Keratinocyte (primary cell): ENCODE results near the gene DBNL. TPM values are rescaled to one million over a fixed set of nuclear protein-coding genes. Genes with fewer than 3 reads are reported as not detected.

Experiments
- DNase-seq: peaks from one replicate; pipeline ENCODE4 v3.0.0-alpha.2; 2011; ENCODE audit warnings: low read depth, missing footprints, low spot score
- FAIRE-seq: peaks from 2 replicates; lab custom pipeline; 2011; peaks lifted over from hg19 to GRCh38; lab: Jason Lieb, UNC
- H2AFZ ChIP-seq: 2 replicates; pipeline ENCODE4 v1.6.0; 2012; ENCODE audit warnings: low read length, control low read depth, inconsistent platforms; ENCODE audit not compliant: control insufficient read depth
- H3K27ac ChIP-seq: 2 replicates; pipeline ENCODE4 v1.5.1; 2011; ENCODE audit warnings: low read length; ENCODE audit not compliant: control insufficient read depth, insufficient read depth
- H3K27me3 ChIP-seq: 3 replicates; pipeline ENCODE4 v1.6.0; 2011; ENCODE audit warnings: low read length; ENCODE audit not compliant: control insufficient read depth, insufficient read depth; ENCODE audit errors: extremely low read depth
- H3K36me3 ChIP-seq, 2 experiments: 2 replicates in 1 of 2; 3 replicates in 1 of 2; pipeline ENCODE4 v1.5.1; 2011; ENCODE audit warnings: low read length in 2 of 2, mild to moderate bottlenecking in 1 of 2; ENCODE audit not compliant: control insufficient read depth in 2 of 2, insufficient read depth in 2 of 2; ENCODE audit errors: extremely low read depth in 1 of 2
- H3K4me1 ChIP-seq: 3 replicates; pipeline ENCODE4 v1.5.1; 2011; ENCODE audit warnings: low read length; ENCODE audit not compliant: control insufficient read depth, insufficient read depth; ENCODE audit errors: extremely low read depth
- H3K4me2 ChIP-seq: 3 replicates; pipeline ENCODE4 v1.6.0; 2011; ENCODE audit warnings: low read depth, low read length; ENCODE audit not compliant: control insufficient read depth, insufficient read depth; ENCODE audit errors: extremely low read depth
- H3K4me3 ChIP-seq, 3 experiments: fragments of 200-600 bp in 1 of 3; sonication (generic) in 1 of 3; 2 replicates in 2 of 3; 3 replicates in 1 of 3; pipeline ENCODE4 v1.5.1; 2011 to 2016; ENCODE audit warnings: low read length in 3 of 3, mild to moderate bottlenecking in 3 of 3, control low read depth in 2 of 3, inconsistent platforms in 1 of 3, low read depth in 1 of 3, mixed read lengths in 1 of 3, mixed run types in 1 of 3, moderate library complexity in 1 of 3; ENCODE audit not compliant: control insufficient read depth in 2 of 3, insufficient read depth in 2 of 3; ENCODE audit errors: extremely low read depth in 1 of 3
- H3K79me2 ChIP-seq: 2 replicates; pipeline ENCODE4 v1.6.0; 2012; ENCODE audit warnings: low read length; ENCODE audit not compliant: control insufficient read depth, insufficient read depth
- H3K9ac ChIP-seq: 3 replicates; pipeline ENCODE4 v1.6.0; 2011; ENCODE audit warnings: low read length; ENCODE audit not compliant: control insufficient read depth, insufficient read depth; ENCODE audit errors: extremely low read depth
- H3K9me1 ChIP-seq: 3 replicates; pipeline ENCODE4 v1.6.0; 2011; ENCODE audit warnings: low read length; ENCODE audit not compliant: control insufficient read depth, insufficient read depth; ENCODE audit errors: extremely low read depth
- H3K9me3 ChIP-seq: 2 replicates; pipeline ENCODE4 v1.5.1; 2012; ENCODE audit warnings: low read depth, low read length; ENCODE audit not compliant: control insufficient read depth
- H4K20me1 ChIP-seq: 3 replicates; pipeline ENCODE4 v1.6.0; 2011; ENCODE audit warnings: low read length; ENCODE audit not compliant: control insufficient read depth, insufficient read depth; ENCODE audit errors: extremely low read depth
- EZH2 ChIP-seq: IDR thresholded peaks from one replicate; pipeline ENCODE4 v1.6.1; 2012; ENCODE audit warnings: inconsistent platforms, mild to moderate bottlenecking, low read length, moderate library complexity
- dilution Hi-C: fragments of 300-500 bp; cut with MboI; formaldehyde crosslinking; loops from one replicate; pipeline ENCODE4 v1.7.0; 2020; ENCODE audit warnings: low sequenced_read_pairs; ENCODE audit not compliant: extremely low pct_ligation_motif_present
- polyA plus RNA-seq, 5 experiments: library from polyadenylated mRNA; depleted of rRNA in 3 of 5; stranded (reverse) in 3 of 5; stranded (forward) in 1 of 5; unstranded in 1 of 5; fragments of >200 nt; gene quantifications; 1 replicate in 1 of 5; 2 replicates in 3 of 5; 3 replicates in 1 of 5; pipeline versions ENCODE4 v1.2.1 to v1.2.3, GENCODE V29; 2011 to 2012; ENCODE audit warnings: missing spikeins in 2 of 5, low read depth in 1 of 5, low replicate concordance in 1 of 5
- TF ChIP-seq, protein P1 (sequence below), 3 experiments: IDR thresholded peaks in 1 of 3; conservative IDR thresholded peaks in 1 of 3; optimal IDR thresholded peaks in 1 of 3; 2 replicates in 2 of 3; 3 replicates in 1 of 3; pipeline versions ENCODE3 to v1.5.1; 2011; ENCODE audit warnings: low read length in 3 of 3, mild to moderate bottlenecking in 3 of 3, moderate library complexity in 2 of 3, control low read depth in 1 of 3, inconsistent platforms in 1 of 3; ENCODE audit not compliant: insufficient read depth in 2 of 3; ENCODE audit errors: extremely low read depth in 1 of 3

DBNL gene
- polyA plus RNA-seq, 1 donor (not counting 4 experiments of a cell fraction or from before 2014, with no cell fraction given) = 76.1 TPM

DNA sequence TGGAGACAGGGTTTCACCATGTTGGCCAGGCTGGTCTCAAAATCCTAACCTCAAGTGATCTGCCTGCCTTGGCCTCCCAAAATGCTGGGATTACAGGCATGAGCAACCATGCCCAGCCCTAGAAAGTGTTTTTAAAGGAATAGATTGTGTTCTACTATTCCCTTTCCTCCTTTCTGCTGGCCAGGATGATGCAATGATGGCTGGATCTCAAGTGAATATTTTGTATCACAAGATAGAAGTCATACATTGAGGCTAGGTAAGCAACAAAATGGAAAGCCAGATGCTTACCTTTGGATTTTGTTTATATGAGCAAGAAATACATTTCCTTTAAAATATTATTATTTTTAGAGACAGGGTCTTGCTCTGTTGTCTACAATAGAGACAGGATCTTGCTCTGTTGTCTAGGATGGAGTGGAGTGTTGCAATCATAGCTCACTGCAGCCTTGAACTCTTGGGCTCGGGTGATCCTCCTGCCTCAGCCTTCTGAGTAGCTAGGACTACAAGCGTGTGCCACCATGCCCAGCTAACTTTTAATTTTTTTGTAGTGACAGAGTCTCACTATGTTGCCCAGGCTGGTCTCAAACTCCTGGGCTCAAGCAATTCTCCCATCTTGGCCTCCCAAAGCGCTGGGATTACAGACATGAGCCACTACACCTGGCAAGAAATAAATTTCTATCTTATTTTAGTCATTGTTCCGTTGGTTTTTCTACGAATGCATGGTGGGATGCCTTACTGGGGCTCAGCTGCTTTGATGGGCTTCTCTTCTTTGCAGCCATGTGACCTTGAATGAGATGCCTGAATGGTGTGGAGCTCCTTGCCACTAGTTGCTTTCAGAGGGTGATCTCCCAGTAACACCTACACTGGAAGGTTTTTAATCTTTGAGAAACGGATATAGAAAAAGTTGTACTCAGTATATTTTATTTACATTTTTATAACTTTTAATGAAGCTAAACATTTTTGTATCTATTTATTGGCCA lies 53.9 kb downstream of the DBNL start:
- TF ChIP-seq EZH2 = no peak
- TF ChIP-seq, protein P1, sequence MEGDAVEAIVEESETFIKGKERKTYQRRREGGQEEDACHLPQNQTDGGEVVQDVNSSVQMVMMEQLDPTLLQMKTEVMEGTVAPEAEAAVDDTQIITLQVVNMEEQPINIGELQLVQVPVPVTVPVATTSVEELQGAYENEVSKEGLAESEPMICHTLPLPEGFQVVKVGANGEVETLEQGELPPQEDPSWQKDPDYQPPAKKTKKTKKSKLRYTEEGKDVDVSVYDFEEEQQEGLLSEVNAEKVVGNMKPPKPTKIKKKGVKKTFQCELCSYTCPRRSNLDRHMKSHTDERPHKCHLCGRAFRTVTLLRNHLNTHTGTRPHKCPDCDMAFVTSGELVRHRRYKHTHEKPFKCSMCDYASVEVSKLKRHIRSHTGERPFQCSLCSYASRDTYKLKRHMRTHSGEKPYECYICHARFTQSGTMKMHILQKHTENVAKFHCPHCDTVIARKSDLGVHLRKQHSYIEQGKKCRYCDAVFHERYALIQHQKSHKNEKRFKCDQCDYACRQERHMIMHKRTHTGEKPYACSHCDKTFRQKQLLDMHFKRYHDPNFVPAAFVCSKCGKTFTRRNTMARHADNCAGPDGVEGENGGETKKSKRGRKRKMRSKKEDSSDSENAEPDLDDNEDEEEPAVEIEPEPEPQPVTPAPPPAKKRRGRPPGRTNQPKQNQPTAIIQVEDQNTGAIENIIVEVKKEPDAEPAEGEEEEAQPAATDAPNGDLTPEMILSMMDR (optimal IDR thresholded peaks at IDR 0.05 in 1 of 3, IDR thresholded peaks at IDR 0.05 in 1 of 3, conservative IDR thresholded peaks at IDR 0.05 in 1 of 3; ENCODE audit: extremely low read depth in 1 of 3, insufficient read depth in 2 of 3, low read length in 3 of 3) = no peak
- Histone ChIP-seq H3K9me3 (no peaks in the 10 kb centered on the region), H3K4me1 (peaks cover 14% of the 10 kb centered on the region), H3K27me3 (no peaks in the 10 kb centered on the region), H3K27ac (no peak overlapping the region), H3K4me3 (no peak overlapping the region), H3K9me1 (no peaks in the 10 kb centered on the region), H3K4me2 (no peak overlapping the region), H3K9ac (no peak overlapping the region), H2AFZ (no peak overlapping the region), H3K36me3 (no peaks in the 10 kb centered on the region), H4K20me1 (no peaks in the 10 kb centered on the region), H3K79me2 (no peaks in the 10 kb centered on the region)
- dilution Hi-C loops = no loop called here
- DNase-seq (no peak), FAIRE-seq (no peak)

DNA sequence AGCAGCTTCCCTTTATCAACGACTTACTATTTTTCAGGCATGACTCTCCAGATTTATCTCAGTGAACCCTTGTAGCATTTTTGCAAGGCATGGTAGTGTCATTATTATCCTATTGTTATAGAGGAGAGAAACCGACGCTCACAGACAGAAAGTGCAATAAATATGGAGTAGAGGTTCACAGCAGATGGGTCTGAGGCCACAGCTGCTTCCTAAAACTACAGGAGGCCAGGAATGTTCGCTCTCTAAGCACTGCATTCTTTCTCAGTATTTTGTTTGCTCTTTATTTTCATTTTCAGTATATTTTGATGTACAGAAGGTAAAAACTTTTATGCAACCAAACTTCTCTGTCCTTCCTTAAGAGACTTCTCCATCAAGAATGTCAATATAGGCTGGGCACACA lies 55.2 kb downstream of the DBNL start:
- Histone ChIP-seq H3K4me1 (peaks cover 17% of the 10 kb centered on the region), H3K79me2 (no peaks in the 10 kb centered on the region), H3K4me2 (no peak overlapping the region)

More for the DNA sequence above, 55.2 kb downstream of the DBNL start:
- H3K9ac ChIP-seq = no peak overlapping the region
- FAIRE-seq = no peak
- no peaks in the 10 kb centered on the region for H4K20me1 ChIP-seq
- no peak overlapping the region for H2AFZ ChIP-seq
- dilution Hi-C loops = no loop called here
- peaks cover 5% of the 10 kb centered on the region for H3K27me3 ChIP-seq
- no peak for TF ChIP-seq EZH2
- DNase-seq = no peak
- H3K9me3 ChIP-seq = no peaks in the 10 kb centered on the region
- H3K9me1 ChIP-seq = no peaks in the 10 kb centered on the region
- no peak overlapping the region for H3K4me3 ChIP-seq
- H3K36me3 ChIP-seq = no peaks in the 10 kb centered on the region
- H3K27ac ChIP-seq = no peak overlapping the region
